HG02973 (cell line): ENCODE measurements around the gene MRPS35.

Experiments
- ATAC-seq: cut with Tn5 transposase; IDR thresholded peaks from one replicate; pipeline ENCODE4 v1.9.1; 2021; ENCODE audit warnings: moderate library complexity; ENCODE audit not compliant: unreplicated experiment

Gene MRPS35

GRCh38 chr12:27710592-27711316 lies at the start of gene MRPS35:
Gene MRPS35, plus strand, starts transcription at chr12:27710832. Its CDS starts 12 bp downstream, at chr12:27710844.
- peak; percentile 91 for ATAC-seq

GRCh38 chr12:27665704-27666103 lies 44.9 kb upstream of the MRPS35 start:
- no peak for ATAC-seq

- no peak for ATAC-seq
Observed at GRCh38 chr12:27666510-27666909, 44.1 kb upstream of the MRPS35 start.

GRCh38 chr12:27667540-27667939 lies 43.1 kb upstream of the MRPS35 start:
- ATAC-seq, result no peak

GRCh38 chr12:27672051-27672450 lies 38.6 kb upstream of the MRPS35 start:
- ATAC-seq, result no peak

GRCh38 chr12:27672643-27673042 lies 38.0 kb upstream of the MRPS35 start:
- no peak for ATAC-seq

GRCh38 chr12:27673101-27673718 lies 37.4 kb upstream of the MRPS35 start:
- ATAC-seq, result no peak

GRCh38 chr12:27674989-27675388 lies 35.6 kb upstream of the MRPS35 start:
- no peak for ATAC-seq

GRCh38 chr12:27680619-27681018 lies 30.0 kb upstream of the MRPS35 start:
- ATAC-seq, result no peak

GRCh38 chr12:27682534-27682933 lies 28.1 kb upstream of the MRPS35 start:
- ATAC-seq, result no peak

- ATAC-seq, result no peak
Observed at GRCh38 chr12:27685274-27685673, 25.4 kb upstream of the MRPS35 start.

GRCh38 chr12:27686147-27686546 lies 24.5 kb upstream of the MRPS35 start:
- no peak for ATAC-seq

- ATAC-seq, result no peak
Observed at GRCh38 chr12:27688671-27689070, 22.0 kb upstream of the MRPS35 start.

GRCh38 chr12:27689558-27690180 lies 21.0 kb upstream of the MRPS35 start:
- ATAC-seq, result no peak

GRCh38 chr12:27693403-27693802 lies 17.2 kb upstream of the MRPS35 start:
- ATAC-seq, result no peak

GRCh38 chr12:27695556-27696292 lies 14.9 kb upstream of the MRPS35 start:
- ATAC-seq, result no peak

- no peak for ATAC-seq
Observed at GRCh38 chr12:27696293-27696652, 14.4 kb upstream of the MRPS35 start, which contains the start of gene REP15. Gene REP15, plus strand, starts transcription at chr12:27696447. Its CDS starts 116 bp downstream, at chr12:27696563.

- no peak for ATAC-seq
Observed at GRCh38 chr12:27696864-27697564, 13.6 kb upstream of the MRPS35 start.

- peak; percentile 91 for ATAC-seq
Observed at GRCh38 chr12:27703720-27704452, 6.7 kb upstream of the MRPS35 start.

GRCh38 chr12:27705263-27705662 lies 5.4 kb upstream of the MRPS35 start:
- ATAC-seq, result no peak
